ENCODE measurements around the gene DDX39B. TPM values are rescaled to one million over a fixed set of nuclear protein-coding genes. Genes with fewer than 3 reads are reported as not detected.

The DDX39B gene
- total and polyA plus RNA-seq, 2 of the 8 experiments (the other 6 are each of a cell fraction or from before 2014, with no cell fraction given) = 780 to 1,164 TPM

DNA sequence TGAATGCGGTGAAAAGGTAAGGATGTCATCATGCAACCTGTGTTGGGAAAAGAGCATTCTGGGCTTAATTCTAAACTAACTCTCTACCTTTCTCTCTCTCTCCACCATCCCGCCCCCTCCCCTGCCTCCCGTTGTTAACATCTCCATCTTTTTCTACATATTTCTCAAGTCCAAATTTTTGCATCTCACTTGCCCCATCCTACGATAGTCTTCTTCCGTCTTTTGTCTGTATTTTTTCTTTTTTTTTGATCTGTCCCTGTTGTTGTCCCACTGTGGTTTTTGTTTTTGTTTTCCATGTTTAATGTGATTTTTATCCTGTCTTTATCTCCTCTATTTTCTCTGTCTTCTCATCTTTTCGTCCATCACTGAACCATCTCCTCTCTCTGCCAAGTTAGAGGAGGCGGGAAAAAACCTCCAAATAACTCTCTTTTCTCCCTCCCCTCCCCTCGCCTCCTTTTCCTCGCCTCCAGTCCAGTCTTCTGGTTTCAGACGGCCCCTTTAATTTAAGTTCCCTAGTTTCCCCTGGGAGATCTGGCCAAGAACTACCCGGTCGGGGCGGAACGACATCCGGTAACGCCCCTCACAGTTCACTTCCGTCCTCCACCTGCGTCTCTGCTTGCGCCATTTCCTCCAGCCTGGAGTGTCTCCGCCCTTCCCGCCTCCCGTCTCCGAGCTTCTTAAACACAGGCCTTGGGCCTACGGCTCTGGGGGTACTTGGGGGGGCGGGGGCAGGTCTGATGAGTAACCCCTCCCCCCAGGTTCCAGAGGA is 5.3 kb upstream of the DDX39B start, which contains the start of gene NFKBIL1 (continued):
- TF ChIP-seq, protein P1, sequence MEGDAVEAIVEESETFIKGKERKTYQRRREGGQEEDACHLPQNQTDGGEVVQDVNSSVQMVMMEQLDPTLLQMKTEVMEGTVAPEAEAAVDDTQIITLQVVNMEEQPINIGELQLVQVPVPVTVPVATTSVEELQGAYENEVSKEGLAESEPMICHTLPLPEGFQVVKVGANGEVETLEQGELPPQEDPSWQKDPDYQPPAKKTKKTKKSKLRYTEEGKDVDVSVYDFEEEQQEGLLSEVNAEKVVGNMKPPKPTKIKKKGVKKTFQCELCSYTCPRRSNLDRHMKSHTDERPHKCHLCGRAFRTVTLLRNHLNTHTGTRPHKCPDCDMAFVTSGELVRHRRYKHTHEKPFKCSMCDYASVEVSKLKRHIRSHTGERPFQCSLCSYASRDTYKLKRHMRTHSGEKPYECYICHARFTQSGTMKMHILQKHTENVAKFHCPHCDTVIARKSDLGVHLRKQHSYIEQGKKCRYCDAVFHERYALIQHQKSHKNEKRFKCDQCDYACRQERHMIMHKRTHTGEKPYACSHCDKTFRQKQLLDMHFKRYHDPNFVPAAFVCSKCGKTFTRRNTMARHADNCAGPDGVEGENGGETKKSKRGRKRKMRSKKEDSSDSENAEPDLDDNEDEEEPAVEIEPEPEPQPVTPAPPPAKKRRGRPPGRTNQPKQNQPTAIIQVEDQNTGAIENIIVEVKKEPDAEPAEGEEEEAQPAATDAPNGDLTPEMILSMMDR (IDR thresholded peaks at IDR 0.05; ENCODE audit: control extremely low read depth in 1 of 3, insufficient read depth in 1 of 3, low read depth in 1 of 3, low read length in 3 of 3) = no peak
- TF ChIP-seq GTF2F1 (IDR thresholded peaks at IDR 0.05; ENCODE audit: borderline replicate concordance, low read depth, low read length) (no peak), SIRT6 (IDR thresholded peaks at IDR 0.05; ENCODE audit: low read length) (no peak), ZNF274 (IDR thresholded peaks at IDR 0.05; ENCODE audit: borderline replicate concordance, extremely low read depth, low read length) (no peak)
- TF ChIP-seq, protein P2, sequence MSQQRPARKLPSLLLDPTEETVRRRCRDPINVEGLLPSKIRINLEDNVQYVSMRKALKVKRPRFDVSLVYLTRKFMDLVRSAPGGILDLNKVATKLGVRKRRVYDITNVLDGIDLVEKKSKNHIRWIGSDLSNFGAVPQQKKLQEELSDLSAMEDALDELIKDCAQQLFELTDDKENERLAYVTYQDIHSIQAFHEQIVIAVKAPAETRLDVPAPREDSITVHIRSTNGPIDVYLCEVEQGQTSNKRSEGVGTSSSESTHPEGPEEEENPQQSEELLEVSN (IDR thresholded peaks at IDR 0.05) = peak; percentile 23; the same call in 1 of the 2 replicates

Measured in H1 (cell line).